ENCODE results near the gene TFPI.

DNA sequence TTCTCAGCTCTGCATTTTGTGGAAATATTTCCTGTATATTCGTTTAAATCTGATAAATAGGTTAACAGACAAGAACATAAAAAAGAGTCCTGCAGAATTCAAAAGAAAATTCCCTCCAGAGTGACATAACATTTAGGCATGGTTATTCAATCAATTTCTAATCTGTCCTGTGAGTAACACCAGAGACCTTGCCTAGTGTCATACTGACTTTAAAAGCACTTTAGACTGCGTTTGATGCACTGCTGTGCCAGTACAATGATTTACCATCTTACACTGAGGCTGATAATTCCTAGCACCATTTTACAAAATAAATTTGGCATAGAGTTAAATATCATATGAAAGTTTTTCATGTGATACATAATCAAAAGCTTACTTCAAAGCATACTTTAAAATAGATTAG is 70.7 kb downstream of the TFPI start:
- TF ChIP-seq, protein P1, sequence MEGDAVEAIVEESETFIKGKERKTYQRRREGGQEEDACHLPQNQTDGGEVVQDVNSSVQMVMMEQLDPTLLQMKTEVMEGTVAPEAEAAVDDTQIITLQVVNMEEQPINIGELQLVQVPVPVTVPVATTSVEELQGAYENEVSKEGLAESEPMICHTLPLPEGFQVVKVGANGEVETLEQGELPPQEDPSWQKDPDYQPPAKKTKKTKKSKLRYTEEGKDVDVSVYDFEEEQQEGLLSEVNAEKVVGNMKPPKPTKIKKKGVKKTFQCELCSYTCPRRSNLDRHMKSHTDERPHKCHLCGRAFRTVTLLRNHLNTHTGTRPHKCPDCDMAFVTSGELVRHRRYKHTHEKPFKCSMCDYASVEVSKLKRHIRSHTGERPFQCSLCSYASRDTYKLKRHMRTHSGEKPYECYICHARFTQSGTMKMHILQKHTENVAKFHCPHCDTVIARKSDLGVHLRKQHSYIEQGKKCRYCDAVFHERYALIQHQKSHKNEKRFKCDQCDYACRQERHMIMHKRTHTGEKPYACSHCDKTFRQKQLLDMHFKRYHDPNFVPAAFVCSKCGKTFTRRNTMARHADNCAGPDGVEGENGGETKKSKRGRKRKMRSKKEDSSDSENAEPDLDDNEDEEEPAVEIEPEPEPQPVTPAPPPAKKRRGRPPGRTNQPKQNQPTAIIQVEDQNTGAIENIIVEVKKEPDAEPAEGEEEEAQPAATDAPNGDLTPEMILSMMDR (conservative IDR thresholded peaks at IDR 0.05; ENCODE audit: low read length) = no peak
- TF ChIP-seq EZH2phosphoT487 (IDR thresholded peaks at IDR 0.05; ENCODE audit: borderline replicate concordance, low read depth, low read length) = no peak

Data from OCI-LY7 (cell line).